Mesenchymal stem cell (in vitro differentiated cells and primary cell): ENCODE results near the gene SHF.
A peak's percentile ranks its signal among the peaks of the same experiment; 100 is the strongest.

Source experiments
- DNase-seq: peaks from one replicate; pipeline ENCODE4 v3.0.0-alpha.2; 2013
- H2AFZ ChIP-seq: one replicate; pipeline ENCODE4 v1.6.1; 2013; ENCODE audit warnings: low read depth, mild to moderate bottlenecking, control low read depth, inconsistent platforms, low read length, moderate library complexity
- H2AK5ac ChIP-seq: 2 replicates; pipeline ENCODE4 v1.6.1; 2013; ENCODE audit warnings: low read length, moderate library complexity, mild to moderate bottlenecking, inconsistent platforms; ENCODE audit not compliant: severe bottlenecking
- H2BK120ac ChIP-seq: one replicate; pipeline ENCODE4 v1.6.1; 2013; ENCODE audit warnings: low read depth, mild to moderate bottlenecking, inconsistent platforms, low read length, moderate library complexity
- H2BK12ac ChIP-seq, 2 experiments: one replicate each; pipeline ENCODE4 v1.6.1; 2013; ENCODE audit warnings: inconsistent platforms in 2 of 2, low read length in 2 of 2, mild to moderate bottlenecking in 2 of 2, moderate library complexity in 2 of 2, control low read depth in 1 of 2
- H2BK15ac ChIP-seq: one replicate; pipeline ENCODE4 v1.6.1; 2013; ENCODE audit warnings: mild to moderate bottlenecking, low read depth, inconsistent platforms; ENCODE audit not compliant: poor library complexity, severe bottlenecking
- H2BK5ac ChIP-seq: 2 replicates; pipeline ENCODE4 v1.6.1; 2013; ENCODE audit warnings: low read depth, mild to moderate bottlenecking, low read length, control low read depth, inconsistent platforms; ENCODE audit not compliant: poor library complexity, severe bottlenecking
- H3K14ac ChIP-seq, 2 experiments: one replicate each; pipeline ENCODE4 v1.6.1; 2013; ENCODE audit warnings: inconsistent platforms in 2 of 2, low read length in 2 of 2, control low read depth in 1 of 2, mild to moderate bottlenecking in 1 of 2, moderate library complexity in 1 of 2
- H3K18ac ChIP-seq, 2 experiments: one replicate each; pipeline ENCODE4 v1.6.1; 2013; ENCODE audit warnings: inconsistent platforms in 2 of 2, low read length in 2 of 2, control low read depth in 1 of 2, low read depth in 1 of 2, mild to moderate bottlenecking in 1 of 2
- H3K23ac ChIP-seq, 2 experiments: one replicate each; pipeline ENCODE4 v1.6.1; 2013; ENCODE audit warnings: inconsistent platforms in 2 of 2, low read length in 2 of 2, mild to moderate bottlenecking in 2 of 2, moderate library complexity in 2 of 2, control low read depth in 1 of 2
- H3K27ac ChIP-seq: 2 replicates; pipeline ENCODE4 v1.5.1; 2013; ENCODE audit warnings: mild to moderate bottlenecking, moderate library complexity, low read length, control low read depth, inconsistent platforms; ENCODE audit not compliant: poor library complexity, severe bottlenecking
- H3K27me3 ChIP-seq, 2 experiments: 2 replicates each; pipeline versions ENCODE4 v1.6.1 to v1.7.0; 2013; ENCODE audit warnings: low read length in 2 of 2, mild to moderate bottlenecking in 2 of 2, moderate library complexity in 2 of 2, control low read depth in 1 of 2, inconsistent platforms in 1 of 2; ENCODE audit not compliant: control insufficient read depth in 1 of 2, insufficient read depth in 1 of 2
- H3K36me3 ChIP-seq, 2 experiments: 2 replicates each; pipeline versions ENCODE4 v1.6.1 to v1.7.0; 2013; ENCODE audit warnings: low read length in 2 of 2, control low read depth in 1 of 2, inconsistent platforms in 1 of 2, low read depth in 1 of 2, mild to moderate bottlenecking in 1 of 2; ENCODE audit not compliant: insufficient read depth in 2 of 2, control insufficient read depth in 1 of 2
- H3K4ac ChIP-seq, 2 experiments: one replicate each; pipeline ENCODE4 v1.6.1; 2013; ENCODE audit warnings: inconsistent platforms in 2 of 2, low read length in 2 of 2, mild to moderate bottlenecking in 2 of 2, moderate library complexity in 2 of 2, control low read depth in 1 of 2, low read depth in 1 of 2
- H3K4me1 ChIP-seq: 2 replicates; pipeline ENCODE4 v1.6.1; 2013; ENCODE audit warnings: low read depth, low read length, control low read depth; ENCODE audit not compliant: control insufficient read depth, insufficient read depth
- H3K4me2 ChIP-seq: 2 replicates; pipeline ENCODE4 v1.6.1; 2013; ENCODE audit warnings: low read length, mild to moderate bottlenecking, inconsistent platforms; ENCODE audit not compliant: poor library complexity, severe bottlenecking
- H3K4me3 ChIP-seq, 2 experiments: 2 replicates each; pipeline versions ENCODE4 v1.5.1 to v1.7.0; 2013; ENCODE audit warnings: low read length in 2 of 2, mild to moderate bottlenecking in 2 of 2, control low read depth in 1 of 2, low read depth in 1 of 2; ENCODE audit not compliant: insufficient read depth in 1 of 2
- H3K79me1 ChIP-seq: replicated peaks from 2 replicates; pipeline ENCODE4 v1.6.1; 2013; ENCODE audit warnings: mild to moderate bottlenecking, control low read depth, low read length, inconsistent platforms; ENCODE audit not compliant: poor library complexity, severe bottlenecking
- H3K9ac ChIP-seq: 2 replicates; pipeline ENCODE4 v1.7.0; 2013; ENCODE audit warnings: mild to moderate bottlenecking, low read length, moderate library complexity
- H3K9me3 ChIP-seq: 2 replicates; pipeline ENCODE4 v1.7.0; 2013; ENCODE audit warnings: mild to moderate bottlenecking, low read length; ENCODE audit not compliant: control insufficient read depth
- H4K8ac ChIP-seq: one replicate; pipeline ENCODE4 v1.6.1; 2013; ENCODE audit warnings: inconsistent platforms, mild to moderate bottlenecking, low read length, moderate library complexity
- H4K91ac ChIP-seq: one replicate; pipeline ENCODE4 v1.6.1; 2013; ENCODE audit warnings: mild to moderate bottlenecking, low read length, inconsistent platforms
- WGBS: methylation state at CpG from one replicate; pipeline ENCODE4 v1.1.7; 2013; ENCODE audit warnings: mixed read lengths; 5-methylcytosine and 5-hydroxymethylcytosine counted together

The SHF gene

DNA sequence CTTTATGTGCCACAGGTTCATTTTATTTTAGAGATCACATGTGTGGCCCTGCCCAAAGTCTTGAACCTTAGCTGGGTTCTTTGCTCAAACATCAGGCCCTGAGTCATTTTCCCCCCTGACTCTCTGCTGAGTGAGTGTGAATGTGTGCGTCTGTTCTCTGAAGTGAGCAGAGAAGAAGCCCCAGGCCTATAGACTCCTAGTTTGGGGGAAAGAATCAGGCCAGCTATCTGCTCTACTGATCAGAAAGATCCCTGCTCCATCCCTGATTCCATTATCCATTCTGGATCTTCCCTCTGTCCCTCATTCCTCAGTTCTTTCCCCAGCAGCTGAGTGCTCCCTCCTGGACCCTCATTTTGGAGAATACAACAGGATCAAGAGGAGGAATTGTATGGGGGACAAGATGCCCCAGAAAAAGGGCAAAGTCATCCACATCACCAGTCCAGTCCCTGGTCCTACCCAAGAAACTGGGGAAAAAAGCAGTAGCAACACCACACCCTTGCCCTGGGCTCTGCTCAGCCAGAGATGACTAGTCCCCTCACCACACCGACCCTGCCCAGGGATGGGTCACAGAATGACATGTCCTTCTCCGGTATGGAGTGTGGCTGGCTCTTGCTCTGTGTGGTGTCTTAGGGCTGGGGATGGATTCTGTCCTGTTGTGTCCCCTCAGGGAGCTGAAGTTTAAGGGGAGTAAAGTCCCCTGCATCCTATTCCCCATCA lies 54.8 kb downstream of the SHF start:
- peaks cover 75 to 85% of the 10 kb centered on the region in 2 experiments for H3K27me3 ChIP-seq
- WGBS: 60% methylated on average over 2 of the region's 3 CpGs
- H2AFZ ChIP-seq: no peak overlapping the region
- no peaks in the 10 kb centered on the region for H3K9me3 ChIP-seq
- no peaks in the 10 kb centered on the region for H3K79me1 ChIP-seq
- H2BK15ac ChIP-seq: no peak overlapping the region
- H4K91ac ChIP-seq: no peak overlapping the region
- no peak overlapping the region for H2BK120ac ChIP-seq
- no peak overlapping the region for H2AK5ac ChIP-seq
- H3K23ac ChIP-seq: no peak overlapping the region
- H3K36me3 ChIP-seq: no peaks in the 10 kb centered on the region
- H4K8ac ChIP-seq: no peak overlapping the region
- H3K9ac ChIP-seq: no peak overlapping the region
- no peak overlapping the region for H3K4me2 ChIP-seq
- H3K18ac ChIP-seq: no peak overlapping the region
- H3K4me1 ChIP-seq: peaks cover 15% of the 10 kb centered on the region
- no peak for DNase-seq
- no peak overlapping the region for H3K14ac ChIP-seq
- H3K4me3 ChIP-seq: peak overlapping the region in 1 of 2 experiments; percentile 5
- no peak overlapping the region for H3K27ac ChIP-seq
- no peak overlapping the region for H3K4ac ChIP-seq
- no peak overlapping the region for H2BK5ac ChIP-seq
- H2BK12ac ChIP-seq: no peak overlapping the region

DNA sequence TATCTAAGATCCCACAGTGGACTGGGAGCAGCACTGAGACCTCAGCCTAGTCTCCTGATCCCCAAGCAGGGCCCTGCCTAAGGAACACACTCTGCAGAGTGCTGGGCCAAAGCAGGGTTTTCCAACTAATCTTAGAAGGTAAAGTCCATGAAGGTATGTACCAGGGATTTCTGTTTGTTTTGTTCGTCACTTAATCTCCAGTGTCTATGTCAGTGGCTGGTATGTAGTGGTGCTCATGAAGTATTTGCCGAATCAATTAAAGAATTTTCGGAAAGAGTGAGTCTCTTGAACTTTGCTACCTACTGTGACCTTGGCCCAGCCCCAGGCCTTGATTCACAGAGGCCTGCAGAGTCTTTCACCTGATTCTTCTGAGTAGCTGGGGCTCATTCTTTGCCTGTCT lies 56.3 kb downstream of the SHF start:
- H3K9ac ChIP-seq: no peak overlapping the region
- H3K18ac ChIP-seq: no peak overlapping the region
- H2AK5ac ChIP-seq: no peak overlapping the region
- no peak overlapping the region for H2BK120ac ChIP-seq
- H4K91ac ChIP-seq: no peak overlapping the region
- H3K4me2 ChIP-seq: no peak overlapping the region
- no peak overlapping the region for H2AFZ ChIP-seq
- H3K4me1 ChIP-seq: peaks cover 15% of the 10 kb centered on the region
- no peak overlapping the region for H3K27ac ChIP-seq
- H4K8ac ChIP-seq: no peak overlapping the region
- no peak overlapping the region for H3K4ac ChIP-seq
- no peaks in the 10 kb centered on the region for H3K36me3 ChIP-seq
- whole genome bisulfite sequencing: 86% methylated on average over 3 of the region's 3 CpGs
- H3K27me3 ChIP-seq: peaks cover 73 to 85% of the 10 kb centered on the region in 2 experiments
- H2BK5ac ChIP-seq: no peak overlapping the region
- DNase-seq: no peak
- no peak overlapping the region for H2BK12ac ChIP-seq
- no peak overlapping the region for H3K4me3 ChIP-seq
- no peaks in the 10 kb centered on the region for H3K79me1 ChIP-seq
- H3K9me3 ChIP-seq: no peaks in the 10 kb centered on the region
- no peak overlapping the region for H3K14ac ChIP-seq
- H2BK15ac ChIP-seq: no peak overlapping the region
- no peak overlapping the region for H3K23ac ChIP-seq

DNA sequence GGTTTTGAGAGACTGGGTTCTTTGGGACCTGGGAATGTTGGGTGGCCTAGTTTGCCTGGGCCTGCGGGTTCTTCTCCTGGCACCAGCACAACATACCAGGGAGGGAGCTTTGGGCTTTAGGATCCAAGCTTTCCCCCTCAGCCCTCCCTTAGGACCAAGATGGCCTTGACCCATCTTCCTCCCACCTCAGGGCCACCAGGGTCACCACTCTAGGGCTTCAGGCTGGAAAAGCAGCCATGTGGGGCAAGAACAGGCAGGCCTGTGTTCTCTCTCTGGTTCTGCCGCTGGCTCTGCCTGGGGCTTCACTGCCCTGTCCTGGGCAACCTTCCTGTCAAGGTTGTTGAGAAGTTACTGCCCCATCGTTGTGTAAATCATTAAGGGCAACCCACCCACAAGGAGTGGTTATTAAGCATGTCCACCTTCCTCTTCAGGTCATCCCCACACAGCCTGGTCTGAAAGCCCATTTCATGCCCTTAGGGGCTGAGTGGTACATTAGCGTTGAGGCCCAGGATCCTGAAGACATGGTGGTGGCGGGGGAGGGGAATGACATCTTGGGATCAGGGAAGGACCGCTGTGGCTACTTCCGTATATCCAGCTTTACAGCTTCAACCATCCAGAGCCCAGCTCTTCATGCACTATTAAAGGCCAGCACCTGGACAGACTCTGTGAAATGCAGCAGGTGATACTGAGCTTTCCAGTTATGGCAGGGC lies 57.3 kb downstream of the SHF start:
- Histone ChIP-seq H4K8ac (no peak overlapping the region), H3K79me1 (no peaks in the 10 kb centered on the region), H3K14ac (no peak overlapping the region), H3K27ac (no peak overlapping the region), H3K4me3 (no peak overlapping the region), H3K4me1 (peaks cover 15% of the 10 kb centered on the region), H2BK120ac (no peak overlapping the region), H3K9ac (no peak overlapping the region), H3K4ac (no peak overlapping the region), H2BK12ac (no peak overlapping the region), H3K36me3 (no peaks in the 10 kb centered on the region), H2AK5ac (no peak overlapping the region), H3K9me3 (no peaks in the 10 kb centered on the region), H3K4me2 (no peak overlapping the region), H3K23ac (no peak overlapping the region), H2BK15ac (no peak overlapping the region), H4K91ac (no peak overlapping the region), H3K18ac (no peak overlapping the region), H3K27me3 (peaks cover 76 to 88% of the 10 kb centered on the region in 2 experiments), H2BK5ac (no peak overlapping the region), H2AFZ (no peak overlapping the region)
- DNase-seq: no peak
- 83% methylated on average over 5 of the region's 7 CpGs for WGBS

DNA sequence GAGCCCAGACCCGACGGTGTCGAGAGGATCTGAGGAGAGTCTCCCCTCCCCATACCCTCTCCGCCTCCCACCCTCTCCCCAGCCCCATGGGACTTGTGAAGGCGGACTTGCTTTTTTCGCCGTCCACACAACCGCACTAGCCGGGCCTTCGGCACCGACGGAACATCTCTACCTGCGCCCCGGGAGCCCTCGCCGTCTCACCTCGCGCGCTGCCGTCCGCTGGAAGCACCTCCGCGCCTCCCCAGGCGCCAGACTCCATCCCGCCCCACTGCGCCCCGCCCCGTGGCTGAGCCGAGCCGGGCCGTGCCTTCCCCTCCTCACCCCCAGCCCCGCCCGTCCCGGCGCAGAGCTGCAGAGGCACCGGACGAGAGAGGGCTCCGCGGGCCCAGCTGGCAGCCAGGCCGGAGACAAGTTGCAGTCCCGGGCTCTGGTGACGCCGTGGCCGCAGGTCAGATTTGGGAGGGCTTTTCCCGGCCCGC lies 58.1 kb downstream of the SHF start, which contains the start of the genes DUOX1 and DUOXA1:
Gene DUOX1 (plus strand): TSS at position 344 of the 479 bp plus-strand sequence. CDS start 1,973 bp downstream, outside the sequence.
Gene DUOXA1 (minus strand): TSS at position 229 of the 479 bp plus-strand sequence. CDS start 6,865 bp downstream, outside the sequence.
- no peak within 1 kb of the TSS for H2BK5ac ChIP-seq
- H3K4me3 ChIP-seq: peak within 1 kb of the TSS in 1 of 2 experiments; percentile 60
- H3K36me3 ChIP-seq: no peaks in the 10 kb centered on the region
- no peak within 1 kb of the TSS for H4K8ac ChIP-seq
- no peak within 1 kb of the TSS for H3K4me2 ChIP-seq
- no peak within 1 kb of the TSS for H3K14ac ChIP-seq
- no peak for DNase-seq
- no peak within 1 kb of the TSS for H2BK120ac ChIP-seq
- H2BK15ac ChIP-seq: no peak within 1 kb of the TSS
- no peak within 1 kb of the TSS for H2AK5ac ChIP-seq
- peak within 1 kb of the TSS; percentile 49 for H3K9ac ChIP-seq
- no peaks in the 10 kb centered on the region for H3K9me3 ChIP-seq
- H3K27ac ChIP-seq: no peak within 1 kb of the TSS
- H3K18ac ChIP-seq: no peak within 1 kb of the TSS
- H3K27me3 ChIP-seq: peaks cover 77 to 90% of the 10 kb centered on the region in 2 experiments
- WGBS: 6% methylated on average over 41 of the region's 46 CpGs
- H3K4ac ChIP-seq: no peak within 1 kb of the TSS
- H2AFZ ChIP-seq: peak within 1 kb of the TSS; percentile 65
- H3K4me1 ChIP-seq: peaks cover 15% of the 10 kb centered on the region
- no peak within 1 kb of the TSS for H4K91ac ChIP-seq
- H3K23ac ChIP-seq: peak within 1 kb of the TSS in 1 of 2 experiments; percentile 74
- no peak within 1 kb of the TSS for H2BK12ac ChIP-seq
- H3K79me1 ChIP-seq: no peaks in the 10 kb centered on the region
